ENCODE measurements around the gene DHX32. TPM values are rescaled to one million over a fixed set of nuclear protein-coding genes. Genes with fewer than 3 reads are reported as not detected.

The DHX32 gene
- total and polyA plus RNA-seq, 2 donors (not counting 1 experiment from before 2014, with no cell fraction given), result 5.2 to 12.4 TPM

GRCh38 chr10:125882596-125882995, 1.5 kb upstream of the DHX32 start:
- ChIA-PET CTCF (interaction anchor here (0.8 to 1.4 kb wide), 3 partner anchors 14 to 17 kb away, joined by 3 read pairs; no protein-coding TSS in a partner anchor), POLR2A (no interaction called here)
- ATAC-seq (ENCODE audit: low read depth), result no peak

DNA sequence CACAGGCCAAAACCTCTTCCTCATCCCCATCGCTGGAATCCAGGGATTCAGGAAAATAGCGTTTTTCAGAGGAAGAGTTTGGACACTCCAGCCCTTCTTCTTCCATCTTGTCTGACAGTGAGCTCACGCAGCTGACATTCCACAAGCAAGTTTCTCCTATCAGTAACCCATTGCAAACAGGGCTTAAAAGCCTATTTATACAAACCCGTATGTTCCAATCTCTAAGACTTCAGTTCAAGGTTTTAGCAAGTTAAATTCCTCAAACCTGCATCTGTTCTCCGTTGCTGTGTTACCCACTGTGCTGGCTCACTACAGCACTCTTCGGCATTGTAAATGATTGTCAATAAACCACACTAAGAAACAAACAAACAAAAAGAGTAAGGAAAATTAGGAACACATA, 373 bp downstream of the DHX32 start:
- CTCF ChIA-PET, result no interaction called here
- no peak for ATAC-seq (ENCODE audit: low read depth)

More at GRCh38 chr10:125882596-125882995, 1.5 kb upstream of the DHX32 start:
- Histone ChIP-seq H3K9ac (ENCODE audit: low read length) (no peak overlapping the region), H3K27me3 (replicated peaks in 1 of 4; ENCODE audit: control extremely low read depth in 1 of 4, control insufficient read depth in 3 of 4, insufficient read depth in 4 of 4, low read length in 3 of 4) (no peaks in the 10 kb centered on the region), H3K36me3 (replicated peaks in 1 of 2; ENCODE audit: control extremely low read depth in 1 of 2, control insufficient read depth in 1 of 2, extremely low read depth in 1 of 2, insufficient read depth in 2 of 2, low read length in 1 of 2) (peaks cover 0 to 5% of the 10 kb centered on the region in 2 experiments), H3K27ac (ENCODE audit: low read length in 2 of 2) (no peak overlapping the region), H4K20me1 (ENCODE audit: control insufficient read depth, insufficient read depth, low read length, poor library complexity, severe bottlenecking) (no peaks in the 10 kb centered on the region), H3K4me3 (ENCODE audit: control extremely low read depth in 1 of 5, extremely low read depth in 1 of 5, insufficient read depth in 1 of 5, low read depth in 2 of 5, low read length in 4 of 5) (no peak overlapping the region), H3K9me3 (ENCODE audit: control extremely low read depth in 1 of 3, control insufficient read depth in 2 of 3, insufficient read depth in 1 of 3, low read length in 2 of 3) (no peaks in the 10 kb centered on the region), H2AFZ (ENCODE audit: insufficient read depth, low read depth, low read length, poor library complexity, severe bottlenecking) (no peak overlapping the region), H3K4me1 (ENCODE audit: control insufficient read depth in 2 of 2, insufficient read depth in 2 of 2, low read length in 2 of 2) (no peaks in the 10 kb centered on the region), H3K4me2 (replicated peaks; ENCODE audit: low read depth, low read length, poor library complexity, severe bottlenecking) (no peak overlapping the region), H3K79me2 (ENCODE audit: control insufficient read depth, insufficient read depth, low read length) (no peaks in the 10 kb centered on the region)
- Mint-ChIP-seq H3K27me3 (no peaks in the 10 kb centered on the region), H3K9me3 (ENCODE audit: insufficient read depth) (peaks cover 2% of the 10 kb centered on the region), H3K4me1 (no peaks in the 10 kb centered on the region), H3K27ac (no peak overlapping the region), H3K4me3 (no peak overlapping the region)
- WGBS (ENCODE audit: insufficient coverage), result no CpG with 5 or more reads among the region's 1 CpG
- intact Hi-C loops (cut with micrococcal nuclease), result no loop called here
- no peak for TF ChIP-seq EZH2 (IDR thresholded peaks at IDR 0.05; ENCODE audit: borderline replicate concordance, insufficient read depth, low read depth, low read length, poor library complexity, severe bottlenecking)
- TF ChIP-seq, protein P1, sequence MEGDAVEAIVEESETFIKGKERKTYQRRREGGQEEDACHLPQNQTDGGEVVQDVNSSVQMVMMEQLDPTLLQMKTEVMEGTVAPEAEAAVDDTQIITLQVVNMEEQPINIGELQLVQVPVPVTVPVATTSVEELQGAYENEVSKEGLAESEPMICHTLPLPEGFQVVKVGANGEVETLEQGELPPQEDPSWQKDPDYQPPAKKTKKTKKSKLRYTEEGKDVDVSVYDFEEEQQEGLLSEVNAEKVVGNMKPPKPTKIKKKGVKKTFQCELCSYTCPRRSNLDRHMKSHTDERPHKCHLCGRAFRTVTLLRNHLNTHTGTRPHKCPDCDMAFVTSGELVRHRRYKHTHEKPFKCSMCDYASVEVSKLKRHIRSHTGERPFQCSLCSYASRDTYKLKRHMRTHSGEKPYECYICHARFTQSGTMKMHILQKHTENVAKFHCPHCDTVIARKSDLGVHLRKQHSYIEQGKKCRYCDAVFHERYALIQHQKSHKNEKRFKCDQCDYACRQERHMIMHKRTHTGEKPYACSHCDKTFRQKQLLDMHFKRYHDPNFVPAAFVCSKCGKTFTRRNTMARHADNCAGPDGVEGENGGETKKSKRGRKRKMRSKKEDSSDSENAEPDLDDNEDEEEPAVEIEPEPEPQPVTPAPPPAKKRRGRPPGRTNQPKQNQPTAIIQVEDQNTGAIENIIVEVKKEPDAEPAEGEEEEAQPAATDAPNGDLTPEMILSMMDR (IDR thresholded peaks at IDR 0.05), result no peak
- DNase-seq, result no peak

More for the DNA sequence above, 373 bp downstream of the DHX32 start:
- Mint-ChIP-seq H3K9me3 (ENCODE audit: insufficient read depth) (peaks cover 6% of the 10 kb centered on the region), H3K4me3 (no peak overlapping the region), H3K4me1 (no peaks in the 10 kb centered on the region), H3K27ac (no peak overlapping the region), H3K27me3 (no peaks in the 10 kb centered on the region)
- 94% methylated on average over 5 of the region's 6 CpGs for WGBS (ENCODE audit: insufficient coverage)
- Histone ChIP-seq H4K20me1 (ENCODE audit: control insufficient read depth, insufficient read depth, low read length, poor library complexity, severe bottlenecking) (no peaks in the 10 kb centered on the region), H3K9ac (ENCODE audit: low read length) (no peak overlapping the region), H3K9me3 (ENCODE audit: control extremely low read depth in 1 of 3, control insufficient read depth in 2 of 3, insufficient read depth in 1 of 3, low read length in 2 of 3) (peaks cover 2 to 4% (median 3%) of the 10 kb centered on the region in 3 donors), H3K4me3 (ENCODE audit: control extremely low read depth in 1 of 5, extremely low read depth in 1 of 5, insufficient read depth in 1 of 5, low read depth in 2 of 5, low read length in 4 of 5) (no peak overlapping the region), H3K27me3 (replicated peaks in 1 of 4; ENCODE audit: control extremely low read depth in 1 of 4, control insufficient read depth in 3 of 4, insufficient read depth in 4 of 4, low read length in 3 of 4) (no peaks in the 10 kb centered on the region), H3K36me3 (replicated peaks in 1 of 2; ENCODE audit: control extremely low read depth in 1 of 2, control insufficient read depth in 1 of 2, extremely low read depth in 1 of 2, insufficient read depth in 2 of 2, low read length in 1 of 2) (peaks cover 0 to 5% of the 10 kb centered on the region in 2 experiments), H3K4me2 (replicated peaks; ENCODE audit: low read depth, low read length, poor library complexity, severe bottlenecking) (no peak overlapping the region), H3K27ac (ENCODE audit: low read length in 2 of 2) (no peak overlapping the region), H3K4me1 (ENCODE audit: control insufficient read depth in 2 of 2, insufficient read depth in 2 of 2, low read length in 2 of 2) (no peaks in the 10 kb centered on the region), H3K79me2 (ENCODE audit: control insufficient read depth, insufficient read depth, low read length) (no peaks in the 10 kb centered on the region), H2AFZ (ENCODE audit: insufficient read depth, low read depth, low read length, poor library complexity, severe bottlenecking) (no peak overlapping the region)
- POLR2A ChIA-PET, result no interaction called here
- no peak for DNase-seq
- TF ChIP-seq EZH2 (IDR thresholded peaks at IDR 0.05; ENCODE audit: borderline replicate concordance, insufficient read depth, low read depth, low read length, poor library complexity, severe bottlenecking), result no peak
- TF ChIP-seq, protein P1 (IDR thresholded peaks at IDR 0.05), result no peak
- intact Hi-C loops (cut with micrococcal nuclease), result no loop called here
